HG03039 (cell line): ENCODE measurements around the gene ADAMTS15.

ENCODE experiments used
- ATAC-seq: cut with Tn5 transposase; IDR thresholded peaks from one replicate; pipeline ENCODE4 v1.9.1; 2021; ENCODE audit warnings: mild to moderate bottlenecking, moderate library complexity; ENCODE audit not compliant: unreplicated experiment

The ADAMTS15 gene

DNA sequence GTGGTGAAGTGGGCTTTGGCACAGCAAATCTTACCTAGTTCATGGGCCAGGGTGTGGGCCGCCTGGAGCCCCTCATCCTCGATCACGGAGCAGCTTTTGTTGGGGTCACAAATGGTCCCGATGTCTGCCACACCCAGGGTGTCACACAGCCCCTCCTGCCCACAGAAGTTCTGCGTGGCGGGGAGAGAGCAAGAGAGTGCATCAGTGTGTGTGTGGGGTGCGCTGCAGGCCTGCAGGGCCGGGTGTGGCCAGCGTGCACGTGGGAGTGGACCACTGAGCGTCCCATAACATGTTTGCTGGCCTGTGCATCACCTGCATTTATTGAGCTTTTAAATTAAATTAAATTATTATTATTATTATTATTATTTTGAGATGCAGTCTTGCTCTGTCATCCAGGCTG lies 31.5 kb upstream of the ADAMTS15 start:
- no peak for ATAC-seq

GRCh38 chr11:130418210-130418609 lies 30.2 kb upstream of the ADAMTS15 start:
- ATAC-seq, result no peak

GRCh38 chr11:130418756-130419155 lies 29.7 kb upstream of the ADAMTS15 start:
- no peak for ATAC-seq

- ATAC-seq, result no peak
These were observed 27.8 kb upstream of the ADAMTS15 start for GRCh38 chr11:130420478-130421198.

DNA sequence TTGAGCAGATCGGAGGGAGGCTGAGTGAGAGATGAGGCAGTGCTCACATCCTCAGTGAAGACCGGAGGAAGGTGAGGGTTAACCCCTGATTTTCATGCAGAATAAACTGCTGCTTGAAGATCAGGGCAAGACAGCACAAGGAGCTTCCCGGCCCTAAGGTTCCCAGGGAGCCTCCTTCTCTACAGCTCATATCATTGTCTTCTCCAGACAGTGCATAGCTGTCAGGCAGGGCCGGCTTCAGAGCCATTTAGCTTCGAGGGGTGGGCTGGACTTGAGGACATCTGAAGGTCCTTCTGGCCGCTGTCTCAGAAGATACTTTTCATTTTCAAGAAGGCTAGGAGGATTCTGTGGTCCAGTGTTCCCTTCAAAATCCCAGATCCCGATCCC lies 27.3 kb upstream of the ADAMTS15 start:
- no peak for ATAC-seq

GRCh38 chr11:130421697-130422096 lies 26.7 kb upstream of the ADAMTS15 start:
- ATAC-seq, result no peak

DNA sequence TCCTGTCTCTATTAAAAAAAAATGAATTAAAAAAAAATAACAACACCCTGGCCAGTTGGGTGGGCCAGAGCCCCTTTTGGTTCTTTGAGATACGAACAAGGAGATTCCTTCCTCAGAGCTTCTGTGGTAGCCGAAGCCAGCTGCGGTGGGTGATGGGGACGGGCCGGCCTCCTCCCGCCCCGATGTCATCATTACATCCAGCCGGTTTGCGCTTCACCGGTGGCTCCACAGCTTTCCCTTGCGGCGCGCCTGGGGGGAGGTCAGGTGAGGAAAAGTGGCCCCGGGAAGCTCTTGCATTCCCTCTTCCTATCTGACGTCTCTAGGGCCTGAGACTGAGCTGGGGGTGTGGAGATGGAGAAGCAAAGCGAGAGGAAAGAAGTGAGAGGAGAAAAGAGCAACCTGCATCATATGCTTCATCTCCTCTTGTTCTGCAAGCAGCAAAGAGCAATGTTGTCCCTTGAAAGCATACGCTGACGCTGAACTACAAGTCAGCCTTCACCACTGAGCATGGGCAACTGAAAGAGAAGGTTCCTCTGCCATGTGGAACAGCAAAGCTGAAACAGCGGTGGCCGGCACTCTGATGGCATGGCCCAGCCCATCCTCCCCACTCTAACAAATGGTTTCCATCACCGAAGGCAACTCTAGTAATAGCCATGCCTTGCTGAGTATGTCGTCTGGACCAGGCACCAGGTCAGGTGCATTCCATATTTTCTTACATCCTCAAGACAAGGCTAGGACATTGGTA lies 26.0 kb upstream of the ADAMTS15 start:
- no peak for ATAC-seq

- no peak for ATAC-seq
These were observed 24.8 kb upstream of the ADAMTS15 start for GRCh38 chr11:130423541-130424142.

DNA sequence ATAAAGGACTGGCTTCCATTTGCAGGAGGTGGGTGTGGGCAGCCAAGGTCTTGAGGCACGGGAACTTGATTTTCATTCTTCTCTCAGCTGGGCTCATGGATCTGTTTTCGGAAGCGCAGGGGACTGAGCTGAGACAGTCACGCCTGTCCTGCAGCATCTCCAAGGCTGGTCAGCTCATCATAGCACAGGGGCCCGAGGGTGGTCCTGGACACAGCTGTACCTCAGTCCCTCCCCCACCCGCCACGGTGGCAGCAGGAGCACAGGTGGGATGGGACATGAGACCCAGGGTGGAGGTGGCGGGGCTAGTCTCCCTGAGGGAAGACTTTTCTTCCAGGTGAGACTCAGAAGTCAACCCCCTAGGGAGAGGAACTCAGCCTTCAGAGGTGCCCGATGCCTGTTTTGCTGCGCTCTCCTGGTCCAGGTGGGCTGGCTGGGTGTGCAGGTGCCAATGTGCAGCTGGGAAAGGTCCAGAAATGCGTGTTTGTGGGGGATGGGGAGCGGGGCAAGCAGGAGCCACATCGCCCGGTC lies 23.8 kb upstream of the ADAMTS15 start:
- no peak for ATAC-seq

GRCh38 chr11:130425156-130425555 lies 23.3 kb upstream of the ADAMTS15 start:
- ATAC-seq, result no peak

- no peak for ATAC-seq
These were observed 22.1 kb upstream of the ADAMTS15 start for GRCh38 chr11:130426223-130426836.

- no peak for ATAC-seq
These were observed 21.6 kb upstream of the ADAMTS15 start for GRCh38 chr11:130426837-130427341.

GRCh38 chr11:130427581-130428315 lies 20.7 kb upstream of the ADAMTS15 start:
- no peak for ATAC-seq

DNA sequence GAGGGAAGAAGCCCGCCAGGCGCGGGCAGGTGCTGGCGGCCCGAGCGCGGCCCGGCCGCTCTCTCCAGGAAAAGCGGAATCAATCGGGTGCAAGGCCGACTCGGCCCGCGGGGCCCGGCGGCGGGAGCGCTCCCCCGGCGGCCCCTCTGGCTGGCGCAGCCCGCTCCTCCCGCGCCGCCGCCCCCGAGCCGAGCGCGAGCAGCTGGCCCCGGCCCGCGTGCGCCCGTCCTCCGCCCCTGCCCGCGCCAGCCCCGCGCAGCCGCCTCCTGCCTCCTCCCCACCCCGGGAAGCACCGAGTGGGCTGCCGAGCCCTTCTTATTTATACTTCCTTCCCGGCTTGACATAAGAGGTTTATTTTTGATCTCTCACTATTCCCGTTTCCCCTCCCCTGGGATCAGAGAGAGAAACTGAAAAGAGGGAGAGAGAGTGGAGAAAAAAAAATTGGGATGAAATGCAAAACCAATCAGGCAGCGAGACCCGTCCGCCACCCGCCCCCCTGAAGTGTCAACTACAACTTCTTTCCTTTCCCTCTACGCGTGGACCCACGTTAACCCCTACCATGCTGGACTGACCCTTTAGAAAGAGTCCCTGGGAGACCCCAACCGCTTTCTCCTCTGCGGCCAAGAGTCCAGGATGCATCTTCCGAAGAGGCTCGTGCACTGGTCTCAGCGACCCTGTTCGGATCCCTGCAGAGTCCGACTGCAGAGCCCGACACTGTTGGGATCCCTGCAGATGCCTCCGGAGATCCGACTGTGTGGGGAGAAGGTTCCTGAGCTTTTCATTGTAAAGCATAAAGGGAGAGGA lies 19.9 kb upstream of the ADAMTS15 start, which contains the start of gene ADAMTS8:
Gene ADAMTS8 (minus strand): TSS at position 294 of the 804 bp plus-strand sequence. CDS start 323 bp downstream, outside the sequence.
- no peak for ATAC-seq

DNA sequence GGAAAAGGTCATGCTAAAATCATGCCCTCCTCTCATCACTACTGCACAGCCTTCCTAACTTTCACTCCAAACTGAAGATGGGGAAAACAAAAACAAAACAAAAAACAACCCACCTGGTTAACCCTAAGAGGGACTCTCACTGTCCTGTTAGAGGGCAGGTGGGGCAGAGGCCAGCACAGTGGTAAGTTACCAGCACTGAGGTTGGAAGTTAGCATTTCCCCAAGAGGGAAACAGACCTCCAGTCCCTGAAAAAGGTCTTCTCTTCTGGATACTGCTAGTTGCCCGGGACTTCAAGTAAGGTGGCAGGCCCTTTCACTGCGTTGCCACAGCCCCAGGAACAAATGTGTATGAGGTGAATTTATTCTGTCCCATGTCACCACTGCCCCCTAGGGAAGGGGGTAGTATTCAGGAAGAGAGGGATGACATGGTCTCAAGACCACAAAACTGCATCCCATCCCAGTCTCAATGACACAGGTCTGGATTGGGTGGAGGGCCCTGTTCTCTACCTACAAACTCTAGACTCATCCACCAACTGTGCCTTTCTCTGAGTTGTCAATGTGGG lies 19.2 kb upstream of the ADAMTS15 start:
- no peak for ATAC-seq

DNA sequence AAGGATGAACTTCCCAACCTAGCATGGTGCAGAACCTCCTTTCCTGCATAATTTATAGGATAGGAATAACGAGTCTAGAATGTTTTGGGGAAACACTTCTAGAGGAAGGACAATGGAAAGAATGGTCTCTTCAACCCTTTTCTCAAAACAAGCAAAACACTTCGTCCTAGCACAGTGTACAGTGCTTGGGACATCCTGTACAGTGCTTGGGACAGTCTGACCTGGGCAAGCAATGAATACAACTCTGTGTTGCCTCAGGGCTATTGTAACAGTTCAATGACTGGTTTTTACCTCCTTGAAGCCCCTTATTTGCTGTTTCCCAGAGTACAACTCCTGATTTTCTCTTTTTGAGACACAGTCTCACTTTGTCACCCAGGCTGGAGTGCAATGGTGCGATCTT lies 18.5 kb upstream of the ADAMTS15 start:
- no peak for ATAC-seq

DNA sequence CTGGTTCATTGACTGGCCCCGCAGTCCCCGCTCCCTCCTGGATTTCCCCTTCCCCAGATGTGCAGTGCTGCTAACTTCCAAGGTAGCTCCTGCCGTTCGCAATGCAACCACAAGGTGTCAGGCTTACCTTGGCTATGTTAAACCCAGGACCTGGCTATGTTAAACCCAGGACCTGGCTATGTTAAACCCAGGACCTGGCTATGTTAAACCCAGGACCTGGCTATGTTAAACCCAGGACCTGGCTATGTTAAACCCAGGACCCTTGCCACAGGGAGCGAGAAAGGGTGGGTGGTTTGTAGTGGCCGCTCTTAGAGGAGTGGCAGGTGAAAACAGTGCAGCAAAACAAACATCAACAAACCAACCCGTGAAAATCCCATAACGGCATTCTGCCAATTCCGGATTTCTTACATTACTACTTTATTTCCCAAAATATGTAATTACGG lies 17.1 kb upstream of the ADAMTS15 start:
- no peak for ATAC-seq

GRCh38 chr11:130431801-130432200 lies 16.6 kb upstream of the ADAMTS15 start:
- ATAC-seq, result no peak

GRCh38 chr11:130433357-130433756 lies 15.1 kb upstream of the ADAMTS15 start:
- ATAC-seq, result no peak
